ENCODE results near the gene RNGTT. TPM values are rescaled to one million over a fixed set of nuclear protein-coding genes. Genes with fewer than 3 reads are reported as not detected.

RNGTT gene
- total RNA-seq, 2 donors from 2014 or later = 13.5 to 20.5 TPM

DNA sequence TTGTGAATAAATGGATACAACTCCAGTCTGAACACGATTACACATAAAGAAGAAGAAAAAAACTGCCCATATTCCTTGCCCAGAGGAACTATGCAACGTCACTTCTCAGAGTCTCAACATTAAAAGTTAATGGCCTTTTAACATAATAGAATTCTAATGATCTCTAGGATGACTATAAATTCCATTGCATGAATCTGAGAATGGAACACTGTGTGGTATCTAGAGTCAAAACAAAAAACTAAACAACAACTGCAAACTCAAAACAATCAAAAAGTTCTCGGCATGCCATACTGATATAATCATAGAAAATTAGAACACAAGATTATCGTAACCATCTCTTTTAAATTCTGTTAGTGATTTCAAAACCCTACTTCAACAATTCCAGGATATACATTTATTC, 283.6 kb downstream of the RNGTT start:
- TF ChIP-seq, protein P1, sequence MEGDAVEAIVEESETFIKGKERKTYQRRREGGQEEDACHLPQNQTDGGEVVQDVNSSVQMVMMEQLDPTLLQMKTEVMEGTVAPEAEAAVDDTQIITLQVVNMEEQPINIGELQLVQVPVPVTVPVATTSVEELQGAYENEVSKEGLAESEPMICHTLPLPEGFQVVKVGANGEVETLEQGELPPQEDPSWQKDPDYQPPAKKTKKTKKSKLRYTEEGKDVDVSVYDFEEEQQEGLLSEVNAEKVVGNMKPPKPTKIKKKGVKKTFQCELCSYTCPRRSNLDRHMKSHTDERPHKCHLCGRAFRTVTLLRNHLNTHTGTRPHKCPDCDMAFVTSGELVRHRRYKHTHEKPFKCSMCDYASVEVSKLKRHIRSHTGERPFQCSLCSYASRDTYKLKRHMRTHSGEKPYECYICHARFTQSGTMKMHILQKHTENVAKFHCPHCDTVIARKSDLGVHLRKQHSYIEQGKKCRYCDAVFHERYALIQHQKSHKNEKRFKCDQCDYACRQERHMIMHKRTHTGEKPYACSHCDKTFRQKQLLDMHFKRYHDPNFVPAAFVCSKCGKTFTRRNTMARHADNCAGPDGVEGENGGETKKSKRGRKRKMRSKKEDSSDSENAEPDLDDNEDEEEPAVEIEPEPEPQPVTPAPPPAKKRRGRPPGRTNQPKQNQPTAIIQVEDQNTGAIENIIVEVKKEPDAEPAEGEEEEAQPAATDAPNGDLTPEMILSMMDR (IDR thresholded peaks at IDR 0.05) = no peak

GRCh38 chr6:88677356-88677755, 286.1 kb downstream of the RNGTT start:
- ATAC-seq (ENCODE audit: insufficient number of reproducible peaks, low FRiP score, low read depth) (no peak), DNase-seq (ENCODE audit: low spot score) (no peak)
- H3K27me3 ChIP-seq (replicated peaks; ENCODE audit: insufficient read depth) = no peaks in the 10 kb centered on the region
- TF ChIP-seq, protein P1 (IDR thresholded peaks at IDR 0.05) = no peak
- H3K36me3 ChIP-seq = no peaks in the 10 kb centered on the region
- H3K4me3 ChIP-seq = no peak overlapping the region
- no peaks in the 10 kb centered on the region for H3K4me1 ChIP-seq (ENCODE audit: control insufficient read depth in 1 of 2, low read depth in 2 of 2)
- H3K27ac ChIP-seq = no peak overlapping the region
- H3K9me3 ChIP-seq = no peaks in the 10 kb centered on the region

More for the DNA sequence above, 283.6 kb downstream of the RNGTT start:
- Histone ChIP-seq H3K9me3 (no peaks in the 10 kb centered on the region), H3K27ac (no peak overlapping the region), H3K36me3 (no peaks in the 10 kb centered on the region), H3K27me3 (replicated peaks; ENCODE audit: insufficient read depth) (no peaks in the 10 kb centered on the region), H3K4me1 (ENCODE audit: control insufficient read depth in 1 of 2, low read depth in 2 of 2) (no peaks in the 10 kb centered on the region), H3K4me3 (no peak overlapping the region)
- ATAC-seq (ENCODE audit: insufficient number of reproducible peaks, low FRiP score, low read depth) (no peak), DNase-seq (ENCODE audit: low spot score) (no peak)

DNA sequence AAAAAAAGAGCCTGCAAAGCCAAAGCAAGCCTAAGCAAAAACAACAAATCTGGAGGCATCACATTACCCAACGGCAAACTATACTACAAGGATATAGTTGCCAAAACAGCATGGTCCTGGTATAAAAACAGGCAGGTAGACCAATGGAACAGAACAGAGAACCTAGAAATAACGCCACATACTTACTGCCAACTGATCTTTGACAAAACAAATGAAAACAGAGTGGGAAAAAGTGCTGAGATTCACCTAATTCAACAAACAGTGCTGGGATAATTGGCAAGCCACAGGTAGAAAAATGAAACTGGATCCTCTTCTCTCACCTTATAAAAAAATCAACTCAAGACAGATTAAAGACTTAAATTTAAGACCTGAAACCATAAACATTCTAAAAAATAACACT, 291.8 kb downstream of the RNGTT start:
- no peak for ATAC-seq (ENCODE audit: insufficient number of reproducible peaks, low FRiP score, low read depth)
- TF ChIP-seq, protein P1 (IDR thresholded peaks at IDR 0.05) = no peak

GRCh38 chr6:88670369-88670768, 293.0 kb downstream of the RNGTT start:
- H3K4me1 ChIP-seq (ENCODE audit: control insufficient read depth in 1 of 2, low read depth in 2 of 2) = no peaks in the 10 kb centered on the region
- no peaks in the 10 kb centered on the region for H3K27me3 ChIP-seq (replicated peaks; ENCODE audit: insufficient read depth)
- DNase-seq (ENCODE audit: low spot score) (no peak), ATAC-seq (ENCODE audit: insufficient number of reproducible peaks, low FRiP score, low read depth) (no peak)
- H3K36me3 ChIP-seq = no peaks in the 10 kb centered on the region
- no peak overlapping the region for H3K27ac ChIP-seq
- H3K4me3 ChIP-seq = no peak overlapping the region
- peaks cover 21% of the 10 kb centered on the region for H3K9me3 ChIP-seq
- TF ChIP-seq, protein P1 (IDR thresholded peaks at IDR 0.05) = no peak

More for the DNA sequence above, 291.8 kb downstream of the RNGTT start:
- Histone ChIP-seq H3K27me3 (replicated peaks; ENCODE audit: insufficient read depth) (no peaks in the 10 kb centered on the region), H3K9me3 (peaks cover 21% of the 10 kb centered on the region), H3K27ac (no peak overlapping the region), H3K4me1 (ENCODE audit: control insufficient read depth in 1 of 2, low read depth in 2 of 2) (no peaks in the 10 kb centered on the region), H3K36me3 (no peaks in the 10 kb centered on the region), H3K4me3 (no peak overlapping the region)
- DNase-seq (ENCODE audit: low spot score) = no peak

DNA sequence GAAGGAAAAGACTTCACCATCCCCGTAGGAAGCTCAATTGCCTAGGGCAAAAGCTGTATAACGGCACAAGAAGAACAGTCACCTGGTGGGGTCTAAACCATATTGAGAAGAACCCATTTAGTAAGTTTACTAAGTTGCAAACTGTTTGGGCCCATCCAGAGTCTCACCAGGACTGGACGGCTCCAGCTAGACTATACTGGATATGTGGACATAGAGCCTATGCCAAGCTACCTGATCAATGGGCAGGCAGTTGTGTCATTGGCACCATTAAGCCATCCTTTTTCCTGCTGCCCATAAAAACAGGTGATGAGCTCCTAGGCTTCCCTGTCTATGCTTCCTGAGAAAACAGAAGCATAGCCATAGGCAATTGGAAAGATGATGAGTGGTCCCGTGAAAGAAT, 293.9 kb downstream of the RNGTT start:
- TF ChIP-seq, protein P1 (IDR thresholded peaks at IDR 0.05) = no peak
- H3K36me3 ChIP-seq = no peaks in the 10 kb centered on the region
- no peaks in the 10 kb centered on the region for H3K4me1 ChIP-seq (ENCODE audit: control insufficient read depth in 1 of 2, low read depth in 2 of 2)
- ATAC-seq (ENCODE audit: insufficient number of reproducible peaks, low FRiP score, low read depth) = no peak
- no peaks in the 10 kb centered on the region for H3K27me3 ChIP-seq (replicated peaks; ENCODE audit: insufficient read depth)
- no peak overlapping the region for H3K4me3 ChIP-seq
- no peak overlapping the region for H3K27ac ChIP-seq
- no peak for DNase-seq (ENCODE audit: low spot score)
- H3K9me3 ChIP-seq = peaks cover 21% of the 10 kb centered on the region
